ENCODE measurements around the gene RECQL5.
A peak's percentile ranks its signal among the peaks of the same experiment; 100 is the strongest.

The RECQL5 gene

GRCh38 chr17:75672011-75672410 lies 5.1 kb upstream of the RECQL5 start:
- peaks cover 53% of the 10 kb centered on the region for H3K36me3 ChIP-seq (ENCODE audit: control insufficient read depth, insufficient read depth, low read length)
- no peak overlapping the region for H3K4me3 ChIP-seq (ENCODE audit: insufficient read depth, low read depth, low read length, poor library complexity, severe bottlenecking)
- no peak overlapping the region for H3K27ac ChIP-seq (ENCODE audit: insufficient read depth, low read length, poor library complexity, severe bottlenecking)
- DNase-seq: no peak
- H3K4me1 ChIP-seq (ENCODE audit: control insufficient read depth, insufficient read depth, low read length, poor library complexity, severe bottlenecking): peaks cover 7% of the 10 kb centered on the region
- no peaks in the 10 kb centered on the region for H3K27me3 ChIP-seq (replicated peaks; ENCODE audit: control insufficient read depth, insufficient read depth, low read length, poor library complexity, severe bottlenecking)
- H3K9me3 ChIP-seq (ENCODE audit: control insufficient read depth, low read length): no peaks in the 10 kb centered on the region

- Histone ChIP-seq H3K9me3 (ENCODE audit: control insufficient read depth, low read length) (no peaks in the 10 kb centered on the region), H3K4me1 (ENCODE audit: control insufficient read depth, insufficient read depth, low read length, poor library complexity, severe bottlenecking) (peaks cover 14% of the 10 kb centered on the region), H3K4me3 (ENCODE audit: insufficient read depth, low read depth, low read length, poor library complexity, severe bottlenecking) (no peak overlapping the region), H3K27me3 (replicated peaks; ENCODE audit: control insufficient read depth, insufficient read depth, low read length, poor library complexity, severe bottlenecking) (no peaks in the 10 kb centered on the region), H3K27ac (ENCODE audit: insufficient read depth, low read length, poor library complexity, severe bottlenecking) (no peak overlapping the region), H3K36me3 (ENCODE audit: control insufficient read depth, insufficient read depth, low read length) (peaks cover 47% of the 10 kb centered on the region)
- DNase-seq: no peak
Measured at GRCh38 chr17:75670868-75671267, 3.9 kb upstream of the RECQL5 start.

GRCh38 chr17:75668489-75668888 lies 1.5 kb upstream of the RECQL5 start:
- Histone ChIP-seq H3K36me3 (ENCODE audit: control insufficient read depth, insufficient read depth, low read length) (peaks cover 42% of the 10 kb centered on the region), H3K4me1 (ENCODE audit: control insufficient read depth, insufficient read depth, low read length, poor library complexity, severe bottlenecking) (peaks cover 14% of the 10 kb centered on the region), H3K4me3 (ENCODE audit: insufficient read depth, low read depth, low read length, poor library complexity, severe bottlenecking) (no peak overlapping the region), H3K27me3 (replicated peaks; ENCODE audit: control insufficient read depth, insufficient read depth, low read length, poor library complexity, severe bottlenecking) (no peaks in the 10 kb centered on the region), H3K27ac (ENCODE audit: insufficient read depth, low read length, poor library complexity, severe bottlenecking) (no peak overlapping the region), H3K9me3 (ENCODE audit: control insufficient read depth, low read length) (no peaks in the 10 kb centered on the region)
- no peak for DNase-seq

- DNase-seq: no peak
- Histone ChIP-seq H3K36me3 (ENCODE audit: control insufficient read depth, insufficient read depth, low read length) (peaks cover 36% of the 10 kb centered on the region), H3K4me3 (ENCODE audit: insufficient read depth, low read depth, low read length, poor library complexity, severe bottlenecking) (peak overlapping the region; percentile 99), H3K4me1 (ENCODE audit: control insufficient read depth, insufficient read depth, low read length, poor library complexity, severe bottlenecking) (peaks cover 14% of the 10 kb centered on the region), H3K27me3 (replicated peaks; ENCODE audit: control insufficient read depth, insufficient read depth, low read length, poor library complexity, severe bottlenecking) (no peaks in the 10 kb centered on the region), H3K9me3 (ENCODE audit: control insufficient read depth, low read length) (no peaks in the 10 kb centered on the region), H3K27ac (ENCODE audit: insufficient read depth, low read length, poor library complexity, severe bottlenecking) (peak overlapping the region; percentile 93)
Measured at GRCh38 chr17:75667825-75668224, 871 bp upstream of the RECQL5 start.

GRCh38 chr17:75665981-75666380 lies 973 bp downstream of the RECQL5 start:
- H3K36me3 ChIP-seq (ENCODE audit: control insufficient read depth, insufficient read depth, low read length): peaks cover 32% of the 10 kb centered on the region
- H3K4me1 ChIP-seq (ENCODE audit: control insufficient read depth, insufficient read depth, low read length, poor library complexity, severe bottlenecking): peaks cover 14% of the 10 kb centered on the region
- no peak overlapping the region for H3K27ac ChIP-seq (ENCODE audit: insufficient read depth, low read length, poor library complexity, severe bottlenecking)
- no peaks in the 10 kb centered on the region for H3K9me3 ChIP-seq (ENCODE audit: control insufficient read depth, low read length)
- no peak overlapping the region for H3K4me3 ChIP-seq (ENCODE audit: insufficient read depth, low read depth, low read length, poor library complexity, severe bottlenecking)
- no peak for DNase-seq
- H3K27me3 ChIP-seq (replicated peaks; ENCODE audit: control insufficient read depth, insufficient read depth, low read length, poor library complexity, severe bottlenecking): no peaks in the 10 kb centered on the region

- DNase-seq: no peak
- H3K27ac ChIP-seq (ENCODE audit: insufficient read depth, low read length, poor library complexity, severe bottlenecking): no peak overlapping the region
- H3K9me3 ChIP-seq (ENCODE audit: control insufficient read depth, low read length): no peaks in the 10 kb centered on the region
- H3K4me3 ChIP-seq (ENCODE audit: insufficient read depth, low read depth, low read length, poor library complexity, severe bottlenecking): no peak overlapping the region
- peaks cover 14% of the 10 kb centered on the region for H3K4me1 ChIP-seq (ENCODE audit: control insufficient read depth, insufficient read depth, low read length, poor library complexity, severe bottlenecking)
- H3K36me3 ChIP-seq (ENCODE audit: control insufficient read depth, insufficient read depth, low read length): peaks cover 22% of the 10 kb centered on the region
- H3K27me3 ChIP-seq (replicated peaks; ENCODE audit: control insufficient read depth, insufficient read depth, low read length, poor library complexity, severe bottlenecking): no peaks in the 10 kb centered on the region
Measured at GRCh38 chr17:75664099-75664549, 2.8 kb downstream of the RECQL5 start.

- no peak overlapping the region for H3K27ac ChIP-seq (ENCODE audit: insufficient read depth, low read length, poor library complexity, severe bottlenecking)
- H3K4me3 ChIP-seq (ENCODE audit: insufficient read depth, low read depth, low read length, poor library complexity, severe bottlenecking): no peak overlapping the region
- H3K4me1 ChIP-seq (ENCODE audit: control insufficient read depth, insufficient read depth, low read length, poor library complexity, severe bottlenecking): peaks cover 7% of the 10 kb centered on the region
- no peak for DNase-seq
- H3K27me3 ChIP-seq (replicated peaks; ENCODE audit: control insufficient read depth, insufficient read depth, low read length, poor library complexity, severe bottlenecking): no peaks in the 10 kb centered on the region
- H3K9me3 ChIP-seq (ENCODE audit: control insufficient read depth, low read length): no peaks in the 10 kb centered on the region
- H3K36me3 ChIP-seq (ENCODE audit: control insufficient read depth, insufficient read depth, low read length): peaks cover 22% of the 10 kb centered on the region
Measured at GRCh38 chr17:75662511-75662910, 4.4 kb downstream of the RECQL5 start.

- peaks cover 22% of the 10 kb centered on the region for H3K36me3 ChIP-seq (ENCODE audit: control insufficient read depth, insufficient read depth, low read length)
Measured at GRCh38 chr17:75661531-75661930, 5.4 kb downstream of the RECQL5 start.

GRCh38 chr17:75658237-75658636 lies 8.7 kb downstream of the RECQL5 start:
- Histone ChIP-seq H3K36me3 (ENCODE audit: control insufficient read depth, insufficient read depth, low read length) (peaks cover 22% of the 10 kb centered on the region), H3K27ac (ENCODE audit: insufficient read depth, low read length, poor library complexity, severe bottlenecking) (no peak overlapping the region), H3K4me3 (ENCODE audit: insufficient read depth, low read depth, low read length, poor library complexity, severe bottlenecking) (no peak overlapping the region), H3K9me3 (ENCODE audit: control insufficient read depth, low read length) (no peaks in the 10 kb centered on the region), H3K27me3 (replicated peaks; ENCODE audit: control insufficient read depth, insufficient read depth, low read length, poor library complexity, severe bottlenecking) (no peaks in the 10 kb centered on the region), H3K4me1 (ENCODE audit: control insufficient read depth, insufficient read depth, low read length, poor library complexity, severe bottlenecking) (no peaks in the 10 kb centered on the region)
- DNase-seq: no peak

More at GRCh38 chr17:75661531-75661930, 5.4 kb downstream of the RECQL5 start:
- DNase-seq: no peak
- Histone ChIP-seq H3K27me3 (replicated peaks; ENCODE audit: control insufficient read depth, insufficient read depth, low read length, poor library complexity, severe bottlenecking) (no peaks in the 10 kb centered on the region), H3K4me1 (ENCODE audit: control insufficient read depth, insufficient read depth, low read length, poor library complexity, severe bottlenecking) (peaks cover 5% of the 10 kb centered on the region), H3K4me3 (ENCODE audit: insufficient read depth, low read depth, low read length, poor library complexity, severe bottlenecking) (no peak overlapping the region), H3K27ac (ENCODE audit: insufficient read depth, low read length, poor library complexity, severe bottlenecking) (no peak overlapping the region), H3K9me3 (ENCODE audit: control insufficient read depth, low read length) (no peaks in the 10 kb centered on the region)

GRCh38 chr17:75654176-75654575 lies 12.8 kb downstream of the RECQL5 start:
- no peak for DNase-seq
- H3K27me3 ChIP-seq (replicated peaks; ENCODE audit: control insufficient read depth, insufficient read depth, low read length, poor library complexity, severe bottlenecking): no peaks in the 10 kb centered on the region
- peaks cover 15% of the 10 kb centered on the region for H3K36me3 ChIP-seq (ENCODE audit: control insufficient read depth, insufficient read depth, low read length)
- H3K4me3 ChIP-seq (ENCODE audit: insufficient read depth, low read depth, low read length, poor library complexity, severe bottlenecking): no peak overlapping the region
- no peak overlapping the region for H3K27ac ChIP-seq (ENCODE audit: insufficient read depth, low read length, poor library complexity, severe bottlenecking)
- no peaks in the 10 kb centered on the region for H3K4me1 ChIP-seq (ENCODE audit: control insufficient read depth, insufficient read depth, low read length, poor library complexity, severe bottlenecking)
- no peaks in the 10 kb centered on the region for H3K9me3 ChIP-seq (ENCODE audit: control insufficient read depth, low read length)
